Measurements from ENCODE around the gene PCDHA1.
"Not testable (repeated sequence)": the region's sequence is repeated elsewhere in the genome, so short reads cannot be mapped to it uniquely, and the experiment has no call there.

- not testable (repeated sequence) for TF ChIP-seq ZBTB43 (CRISPR knock-in tag; IDR thresholded peaks at IDR 0.05); FOXM1 (IDR thresholded peaks at IDR 0.05; ENCODE audit: low read depth); FOXM1 (CRISPR knock-in tag; IDR thresholded peaks at IDR 0.05; ENCODE audit: low read depth); RBM34 (IDR thresholded peaks at IDR 0.05; ENCODE audit: borderline replicate concordance, insufficient read depth, low read length); FOXK1 (CRISPR knock-in tag; IDR thresholded peaks at IDR 0.05; ENCODE audit: borderline replicate concordance); POLR2A (conservative IDR thresholded peaks at IDR 0.05); ZNF445 (CRISPR knock-in tag; IDR thresholded peaks at IDR 0.05; ENCODE audit: low read depth); CTBP1 (IDR thresholded peaks at IDR 0.05; ENCODE audit: borderline replicate concordance); ZFX (CRISPR knock-in tag; IDR thresholded peaks at IDR 0.05); TAF1 (IDR thresholded peaks at IDR 0.05; ENCODE audit: control insufficient read depth, extremely low read depth, insufficient read depth, low read length, severe bottlenecking); CTCF (IDR thresholded peaks at IDR 0.05 in 2 of 3, conservative IDR thresholded peaks at IDR 0.05 in 1 of 3; ENCODE audit: insufficient read depth in 2 of 3, low read depth in 1 of 3, low read length in 3 of 3); ADNP (tag; IDR thresholded peaks at IDR 0.05); CHD2 (IDR thresholded peaks at IDR 0.05; ENCODE audit: low read depth, low read length)
- TF ChIP-seq, protein P1, sequence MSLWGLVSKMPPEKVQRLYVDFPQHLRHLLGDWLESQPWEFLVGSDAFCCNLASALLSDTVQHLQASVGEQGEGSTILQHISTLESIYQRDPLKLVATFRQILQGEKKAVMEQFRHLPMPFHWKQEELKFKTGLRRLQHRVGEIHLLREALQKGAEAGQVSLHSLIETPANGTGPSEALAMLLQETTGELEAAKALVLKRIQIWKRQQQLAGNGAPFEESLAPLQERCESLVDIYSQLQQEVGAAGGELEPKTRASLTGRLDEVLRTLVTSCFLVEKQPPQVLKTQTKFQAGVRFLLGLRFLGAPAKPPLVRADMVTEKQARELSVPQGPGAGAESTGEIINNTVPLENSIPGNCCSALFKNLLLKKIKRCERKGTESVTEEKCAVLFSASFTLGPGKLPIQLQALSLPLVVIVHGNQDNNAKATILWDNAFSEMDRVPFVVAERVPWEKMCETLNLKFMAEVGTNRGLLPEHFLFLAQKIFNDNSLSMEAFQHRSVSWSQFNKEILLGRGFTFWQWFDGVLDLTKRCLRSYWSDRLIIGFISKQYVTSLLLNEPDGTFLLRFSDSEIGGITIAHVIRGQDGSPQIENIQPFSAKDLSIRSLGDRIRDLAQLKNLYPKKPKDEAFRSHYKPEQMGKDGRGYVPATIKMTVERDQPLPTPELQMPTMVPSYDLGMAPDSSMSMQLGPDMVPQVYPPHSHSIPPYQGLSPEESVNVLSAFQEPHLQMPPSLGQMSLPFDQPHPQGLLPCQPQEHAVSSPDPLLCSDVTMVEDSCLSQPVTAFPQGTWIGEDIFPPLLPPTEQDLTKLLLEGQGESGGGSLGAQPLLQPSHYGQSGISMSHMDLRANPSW (CRISPR knock-in tag; IDR thresholded peaks at IDR 0.05), result not testable (repeated sequence)
Observed at GRCh38 chr5:140808241-140808888, 22.4 kb downstream of the PCDHA1 start.

Data from K562 (cell line).